SK-N-SH treated with all-trans-retinoic acid at 6 μM for 48 hours (cell line): ENCODE data around the gene PAK5.
A peak's percentile ranks its signal among the peaks of the same experiment; 100 is the strongest.

Source experiments
- ATAC-seq: fragments of 200-7000 bp; cut with Tn5 transposase; 3 replicates; pipeline ENCODE4 v1.9.1; 2020; ENCODE audit warnings: mild to moderate bottlenecking, moderate library complexity
- ARNTL ChIP-seq: fragments of 450-650 bp; formaldehyde crosslinking; IDR thresholded peaks from 2 replicates; pipeline ENCODE4 v1.5.0; 2020; ENCODE audit warnings: low read depth, mild to moderate bottlenecking, moderate library complexity, borderline replicate concordance
- BACH2 ChIP-seq: fragments of 250-450 bp; sonication (Bioruptor Pico); IDR thresholded peaks from 2 replicates; pipeline ENCODE4 v1.9.0; 2021; ENCODE audit warnings: mild to moderate bottlenecking, borderline replicate concordance
- CREB5 ChIP-seq: fragments of 250-450 bp; sonication (Bioruptor Pico); IDR thresholded peaks from 2 replicates; pipeline ENCODE4 v1.5.1; 2020; ENCODE audit warnings: low read depth, mild to moderate bottlenecking, moderate library complexity
- CSDC2 ChIP-seq: fragments of 250-450 bp; sonication (Bioruptor Pico); IDR thresholded peaks from 2 replicates; pipeline ENCODE4 v1.5.0; 2020; ENCODE audit warnings: mild to moderate bottlenecking, moderate library complexity
- ESRRG ChIP-seq: fragments of 250-450 bp; sonication (Bioruptor Pico); IDR thresholded peaks from 2 replicates; pipeline ENCODE4 v1.6.1; 2021; ENCODE audit warnings: mild to moderate bottlenecking
- ISL1 ChIP-seq: fragments of 250-450 bp; sonication (Bioruptor Pico); IDR thresholded peaks from 2 replicates; pipeline ENCODE4 v2.1.2; 2022; ENCODE audit warnings: mild to moderate bottlenecking, moderate library complexity
- OSR1 ChIP-seq: fragments of 250-450 bp; sonication (Bioruptor Pico); IDR thresholded peaks from 2 replicates; pipeline ENCODE4 v1.8.0; 2022; ENCODE audit warnings: moderate library complexity, mild to moderate bottlenecking, inconsistent platforms
- PATZ1 ChIP-seq: fragments of 250-450 bp; sonication (Bioruptor Pico); IDR thresholded peaks from 2 replicates; pipeline ENCODE4 v1.8.0; 2020; ENCODE audit warnings: mild to moderate bottlenecking, moderate library complexity, borderline replicate concordance
- POU6F1 ChIP-seq: fragments of 250-450 bp; sonication (Bioruptor Pico); IDR thresholded peaks from 2 replicates; pipeline ENCODE4 v1.8.0; 2021; ENCODE audit warnings: low read depth, mild to moderate bottlenecking, moderate library complexity, borderline replicate concordance
- PPARA ChIP-seq: fragments of 250-450 bp; sonication (Bioruptor Pico); IDR thresholded peaks from 2 replicates; pipeline ENCODE4 v1.5.0; 2020; ENCODE audit warnings: mild to moderate bottlenecking, borderline replicate concordance
- RARB ChIP-seq: fragments of 250-450 bp; sonication (Bioruptor Pico); IDR thresholded peaks from 2 replicates; pipeline ENCODE4 v1.8.0; 2021; ENCODE audit warnings: mild to moderate bottlenecking, moderate library complexity
- SNAI2 ChIP-seq: fragments of 250-450 bp; sonication (Bioruptor Pico); IDR thresholded peaks from 2 replicates; pipeline ENCODE4 v1.5.0; 2020; ENCODE audit warnings: mild to moderate bottlenecking, moderate library complexity
- TCF4 ChIP-seq: fragments of 250-450 bp; sonication (Bioruptor Pico); IDR thresholded peaks from 2 replicates; pipeline ENCODE4 v1.8.0; 2021; ENCODE audit warnings: mild to moderate bottlenecking, moderate library complexity, borderline replicate concordance
- TOX ChIP-seq: fragments of 250-450 bp; sonication (Bioruptor Pico); IDR thresholded peaks from 2 replicates; pipeline ENCODE4 v1.8.0; 2021; ENCODE audit warnings: mild to moderate bottlenecking, moderate library complexity, borderline replicate concordance
- TSHZ2 ChIP-seq: fragments of 250-450 bp; sonication (Bioruptor Pico); IDR thresholded peaks from 2 replicates; pipeline ENCODE4 v1.5.0; 2020; ENCODE audit warnings: mild to moderate bottlenecking, moderate library complexity
- ZC3H10 ChIP-seq: fragments of 250-450 bp; sonication (Bioruptor Pico); IDR thresholded peaks from 2 replicates; pipeline ENCODE4 v1.5.1; 2021; ENCODE audit warnings: mild to moderate bottlenecking, moderate library complexity
- ZFP3 ChIP-seq: fragments of 250-450 bp; sonication (Bioruptor Pico); IDR thresholded peaks from 2 replicates; pipeline ENCODE4 v1.5.0; 2020; ENCODE audit warnings: mild to moderate bottlenecking, moderate library complexity
- ZNF565 ChIP-seq: fragments of 450-650 bp; formaldehyde crosslinking; conservative IDR thresholded peaks from 2 replicates; pipeline ENCODE4 v1.5.0; 2020; ENCODE audit warnings: low read depth, mild to moderate bottlenecking, moderate library complexity
- ZNF70 ChIP-seq: fragments of 450-650 bp; formaldehyde crosslinking; IDR thresholded peaks from 2 replicates; pipeline ENCODE4 v1.5.0; 2020; ENCODE audit warnings: mild to moderate bottlenecking, moderate library complexity
- ZNF8 ChIP-seq: fragments of 450-650 bp; formaldehyde crosslinking; IDR thresholded peaks from 2 replicates; pipeline ENCODE4 v1.5.0; 2020; ENCODE audit warnings: mild to moderate bottlenecking, moderate library complexity

The PAK5 gene

DNA sequence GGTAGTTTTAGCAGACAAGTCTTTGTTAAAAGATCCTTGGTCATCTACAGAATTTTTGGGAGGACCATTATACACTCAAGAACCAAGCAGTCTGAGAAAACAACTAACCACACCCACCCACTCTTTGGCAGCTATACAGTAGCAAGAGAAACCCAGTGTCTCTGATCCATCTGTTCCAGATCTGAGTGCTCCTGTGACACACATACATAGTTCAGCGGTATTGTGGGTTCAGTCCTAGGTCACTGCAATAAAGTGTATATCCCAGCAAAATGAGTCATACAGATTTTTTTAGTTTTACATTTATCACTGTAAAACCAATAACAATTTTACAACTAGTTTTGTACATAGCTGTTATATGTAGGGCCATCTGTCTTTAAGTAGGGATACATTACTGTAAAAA, 47.4 kb upstream of the PAK5 start:
- TF ChIP-seq TCF4 (no peak), PATZ1 (no peak), ARNTL (CRISPR knock-in tag) (no peak), ZC3H10 (no peak), TOX (CRISPR knock-in tag) (no peak)
- no peak for ATAC-seq

DNA sequence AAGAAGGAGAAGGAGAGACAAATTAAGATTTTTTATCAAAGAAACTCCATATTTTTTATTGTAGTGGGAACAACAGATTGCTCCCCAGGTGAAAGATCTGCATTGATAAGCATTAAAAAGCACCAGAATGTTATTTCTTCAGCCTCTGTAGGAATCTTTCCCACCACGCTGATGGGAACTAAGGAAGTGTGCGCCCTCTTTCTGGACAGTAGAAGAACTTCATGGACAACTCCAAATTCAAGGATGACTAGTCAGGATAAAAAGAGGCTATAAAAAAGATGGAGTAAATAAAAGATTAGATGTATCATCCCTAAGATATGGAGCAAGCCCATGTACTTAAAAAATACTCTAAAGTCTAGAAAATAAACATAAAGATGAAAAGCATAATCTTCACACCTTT, 45.8 kb upstream of the PAK5 start:
- peak; percentile 62; the same call in 2 of the 3 replicates for ATAC-seq

GRCh38 chr20:9884061-9884460, 45.2 kb upstream of the PAK5 start:
- peak; percentile 77; the same call in 2 of the 3 replicates for ATAC-seq
- no peak for TF ChIP-seq ISL1 (CRISPR knock-in tag)
- TF ChIP-seq PATZ1 = no peak
- TF ChIP-seq PPARA (CRISPR knock-in tag) = no peak
- no peak for TF ChIP-seq ZNF70 (CRISPR knock-in tag)
- no peak for TF ChIP-seq ZFP3 (CRISPR knock-in tag)
- TF ChIP-seq BACH2 (CRISPR knock-in tag) = no peak
- no peak for TF ChIP-seq ESRRG (CRISPR knock-in tag)
- TF ChIP-seq ZNF565 (CRISPR knock-in tag) = no peak
- TF ChIP-seq RARB = no peak
- no peak for TF ChIP-seq OSR1 (CRISPR knock-in tag)
- TF ChIP-seq POU6F1 (CRISPR knock-in tag) = no peak

More for the DNA sequence above, 45.8 kb upstream of the PAK5 start:
- TF ChIP-seq CREB5 (CRISPR knock-in tag) (no peak), TOX (CRISPR knock-in tag) (no peak), OSR1 (CRISPR knock-in tag) (no peak), SNAI2 (no peak), ZC3H10 (no peak), TCF4 (no peak), ZNF8 (CRISPR knock-in tag) (no peak), ZFP3 (CRISPR knock-in tag) (no peak), ARNTL (CRISPR knock-in tag) (no peak), ZNF70 (CRISPR knock-in tag) (no peak), BACH2 (CRISPR knock-in tag) (no peak), POU6F1 (CRISPR knock-in tag) (no peak), TSHZ2 (CRISPR knock-in tag) (no peak), CSDC2 (no peak), ESRRG (CRISPR knock-in tag) (no peak), ISL1 (CRISPR knock-in tag) (no peak)
- TF ChIP-seq, all 23 proteins: peak for 0
